Neural progenitor cell (in vitro differentiated cells): Measurements from ENCODE around the gene ANO10. TPM values are rescaled to one million over a fixed set of nuclear protein-coding genes. Genes with fewer than 3 reads are reported as not detected.

ENCODE experiments used
- DNase-seq: peaks from one replicate; pipeline ENCODE4 v3.0.0-alpha.2; 2016; ENCODE audit warnings: low spot score
- H2AFZ ChIP-seq: fragments of 200-600 bp; sonication (generic); replicated peaks from 2 replicates; pipeline ENCODE4 v1.6.1; 2016; ENCODE audit warnings: antibody characterized with exemption
- H3F3A ChIP-seq: fragments of 200-600 bp; sonication (generic); 2 replicates; pipeline ENCODE4 v1.6.1; 2016; ENCODE audit warnings: antibody characterized with exemption, low read depth
- H3K27ac ChIP-seq: fragments of 200-600 bp; sonication (generic); 2 replicates; pipeline ENCODE4 v1.5.1; 2016; ENCODE audit warnings: mild to moderate bottlenecking
- H3K27me3 ChIP-seq: fragments of 200-600 bp; sonication (generic); 2 replicates; pipeline ENCODE4 v1.6.1; 2016; ENCODE audit warnings: mild to moderate bottlenecking, moderate library complexity
- H3K36me3 ChIP-seq: fragments of 200-600 bp; sonication (generic); 2 replicates; pipeline ENCODE4 v1.5.1; 2016
- H3K4me1 ChIP-seq: fragments of 200-600 bp; sonication (generic); 2 replicates; pipeline ENCODE4 v1.6.1; 2016; ENCODE audit warnings: mixed run types
- H3K4me2 ChIP-seq: fragments of 200-600 bp; sonication (generic); 2 replicates; pipeline ENCODE4 v1.6.1; 2016
- H3K4me3 ChIP-seq: fragments of 200-600 bp; sonication (generic); 2 replicates; pipeline ENCODE4 v1.5.1; 2016
- H3K79me2 ChIP-seq: fragments of 200-600 bp; sonication (generic); 2 replicates; pipeline ENCODE4 v1.6.1; 2016; ENCODE audit warnings: low read depth
- H3K9ac ChIP-seq: fragments of 200-600 bp; sonication (generic); 2 replicates; pipeline ENCODE4 v1.6.1; 2016
- H3K9me3 ChIP-seq: fragments of 200-600 bp; sonication (generic); 2 replicates; pipeline ENCODE4 v1.5.1; 2016; ENCODE audit warnings: low read depth
- H4K20me1 ChIP-seq: fragments of 200-600 bp; sonication (generic); 2 replicates; pipeline ENCODE4 v1.6.1; 2016; ENCODE audit warnings: low read depth
- H3K27ac Mint-ChIP-seq: 3 replicates; pipeline ENCODE4 v1.8.0; 2021; ENCODE audit warnings: mixed read lengths
- H3K27me3 Mint-ChIP-seq: 2 replicates; pipeline ENCODE4 v1.8.0; 2022; ENCODE audit warnings: low read depth, mild to moderate bottlenecking, inconsistent platforms, moderate library complexity, mixed read lengths; ENCODE audit not compliant: insufficient read depth
- H3K36me3 Mint-ChIP-seq: 3 replicates; pipeline ENCODE4 v1.8.0; 2021; ENCODE audit warnings: mixed read lengths
- H3K4me1 Mint-ChIP-seq: 3 replicates; pipeline ENCODE4 v1.8.0; 2021; ENCODE audit warnings: mixed read lengths
- H3K4me3 Mint-ChIP-seq: 3 replicates; pipeline ENCODE4 v1.8.0; 2021; ENCODE audit warnings: mild to moderate bottlenecking, moderate library complexity, mixed read lengths
- H3K9me3 Mint-ChIP-seq: 3 replicates; pipeline ENCODE4 v1.8.0; 2020; ENCODE audit warnings: mixed read lengths
- CTCF ChIP-seq: fragments of 200-600 bp; sonication (generic); IDR thresholded peaks from 2 replicates; pipeline ENCODE4 v1.5.1; 2017; ENCODE audit warnings: antibody characterized with exemption, mild to moderate bottlenecking
- EZH2 ChIP-seq: fragments of 200-600 bp; sonication (generic); IDR thresholded peaks from 2 replicates; pipeline ENCODE4 v1.6.1; 2017; ENCODE audit warnings: antibody characterized with exemption, mild to moderate bottlenecking, moderate library complexity
- EZH2phosphoT487 ChIP-seq: fragments of 200-600 bp; sonication (generic); IDR thresholded peaks from 2 replicates; pipeline ENCODE4 v1.6.1; 2017; ENCODE audit warnings: antibody characterized with exemption
- total RNA-seq: library from RNA; depleted of rRNA; stranded (reverse); fragments of >200 nt; gene quantifications from 2 replicates; pipeline ENCODE4 v1.2.3, GENCODE V29; 2015; ENCODE audit warnings: low replicate concordance

The ANO10 gene
- total RNA-seq, 1 donor from 2014 or later, result 44.4 TPM

DNA sequence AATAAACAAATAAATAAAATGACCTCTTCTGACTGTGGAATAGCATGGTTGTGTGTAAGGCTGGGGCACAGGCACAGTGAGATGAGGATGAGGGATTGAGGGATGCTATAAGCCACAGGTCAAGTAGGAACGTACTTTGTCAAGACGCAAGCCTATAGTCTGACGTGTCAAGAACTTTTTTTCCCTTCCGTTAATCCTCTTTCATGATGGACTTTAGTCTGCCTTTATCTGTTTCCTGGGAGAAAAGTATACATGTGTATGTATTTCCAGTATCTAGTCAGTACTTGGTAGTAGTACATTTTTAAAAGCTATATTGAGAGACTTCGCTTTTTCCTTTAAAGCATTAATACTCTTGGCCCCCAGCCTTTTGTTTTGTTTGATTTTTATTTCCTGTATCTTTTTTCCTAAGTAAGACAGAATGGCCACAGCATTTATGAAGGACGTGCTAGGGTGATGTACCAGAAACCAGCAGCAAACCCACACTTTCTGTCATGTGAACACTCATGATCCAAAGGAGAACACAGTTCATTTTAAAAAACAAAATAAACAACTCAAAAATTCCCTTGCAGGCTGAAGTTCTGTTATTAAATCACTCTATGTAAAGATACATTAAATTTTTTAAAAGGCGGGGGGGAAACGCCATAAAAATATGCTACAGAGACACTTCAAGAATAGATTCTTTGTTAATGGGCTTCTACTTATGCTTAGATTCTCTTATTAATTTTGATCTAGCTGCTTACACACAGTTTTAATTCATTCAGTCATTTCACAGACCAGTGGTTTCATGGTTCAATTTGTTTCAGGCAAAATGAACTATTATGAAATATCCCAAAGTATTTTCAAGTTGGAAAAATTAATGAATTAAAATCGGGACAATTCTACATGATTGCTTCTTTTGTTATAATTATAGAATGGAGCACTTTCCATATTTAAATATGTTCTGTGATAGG is 220.8 kb downstream of the ANO10 start:
- no peaks in the 10 kb centered on the region for H3K79me2 ChIP-seq
- H3K4me3 Mint-ChIP-seq, result no peak overlapping the region
- H3K4me1 ChIP-seq, result peaks cover 6% of the 10 kb centered on the region
- peaks cover 2% of the 10 kb centered on the region for H3K27me3 Mint-ChIP-seq
- no peaks in the 10 kb centered on the region for H3K27me3 ChIP-seq
- H2AFZ ChIP-seq, result no peak overlapping the region
- TF ChIP-seq CTCF (no peak), EZH2phosphoT487 (no peak), EZH2 (no peak)
- no peaks in the 10 kb centered on the region for H3K9me3 Mint-ChIP-seq
- H3K9me3 ChIP-seq, result no peaks in the 10 kb centered on the region
- no peaks in the 10 kb centered on the region for H3K36me3 Mint-ChIP-seq
- H3K9ac ChIP-seq, result no peak overlapping the region
- no peaks in the 10 kb centered on the region for H3K4me1 Mint-ChIP-seq
- H3F3A ChIP-seq, result no peaks in the 10 kb centered on the region
- H4K20me1 ChIP-seq, result no peaks in the 10 kb centered on the region
- H3K27ac ChIP-seq, result no peak overlapping the region
- no peak overlapping the region for H3K4me3 ChIP-seq
- DNase-seq, result no peak
- H3K27ac Mint-ChIP-seq, result no peak overlapping the region
- no peaks in the 10 kb centered on the region for H3K36me3 ChIP-seq
- H3K4me2 ChIP-seq, result no peak overlapping the region

GRCh38 chr3:43400167-43400566 is 221.6 kb downstream of the ANO10 start:
- H3K27ac Mint-ChIP-seq, result no peak overlapping the region
- no peak overlapping the region for H3K4me2 ChIP-seq
- TF ChIP-seq EZH2, result no peak
- no peak for TF ChIP-seq CTCF
- TF ChIP-seq EZH2phosphoT487, result no peak
- H3K4me3 Mint-ChIP-seq, result no peak overlapping the region
- no peaks in the 10 kb centered on the region for H3K79me2 ChIP-seq
- H3K27me3 Mint-ChIP-seq, result peaks cover 2% of the 10 kb centered on the region
- H2AFZ ChIP-seq, result no peak overlapping the region
- no peaks in the 10 kb centered on the region for H3K4me1 Mint-ChIP-seq
- H3F3A ChIP-seq, result no peaks in the 10 kb centered on the region
- H3K36me3 ChIP-seq, result no peaks in the 10 kb centered on the region
- H4K20me1 ChIP-seq, result no peaks in the 10 kb centered on the region
- H3K27me3 ChIP-seq, result no peaks in the 10 kb centered on the region
- H3K9me3 Mint-ChIP-seq, result no peaks in the 10 kb centered on the region
- DNase-seq, result no peak
- no peak overlapping the region for H3K4me3 ChIP-seq
- no peaks in the 10 kb centered on the region for H3K36me3 Mint-ChIP-seq
- H3K9ac ChIP-seq, result no peak overlapping the region
- no peaks in the 10 kb centered on the region for H3K9me3 ChIP-seq
- no peak overlapping the region for H3K27ac ChIP-seq
- peaks cover 6% of the 10 kb centered on the region for H3K4me1 ChIP-seq

GRCh38 chr3:43399034-43399433 is 222.8 kb downstream of the ANO10 start:
- DNase-seq, result no peak
- no peaks in the 10 kb centered on the region for H3K79me2 ChIP-seq
- H3K4me1 Mint-ChIP-seq, result no peaks in the 10 kb centered on the region
- H3K9me3 Mint-ChIP-seq, result no peaks in the 10 kb centered on the region
- no peak overlapping the region for H3K9ac ChIP-seq
- no peak overlapping the region for H3K4me3 ChIP-seq
- no peaks in the 10 kb centered on the region for H3K36me3 Mint-ChIP-seq
- peaks cover 2% of the 10 kb centered on the region for H3K4me1 ChIP-seq
- no peak overlapping the region for H3K27ac ChIP-seq
- TF ChIP-seq EZH2 (no peak), CTCF (no peak), EZH2phosphoT487 (no peak)
- no peak overlapping the region for H3K4me2 ChIP-seq
- no peaks in the 10 kb centered on the region for H3K27me3 ChIP-seq
- no peaks in the 10 kb centered on the region for H3K36me3 ChIP-seq
- peaks cover 4% of the 10 kb centered on the region for H3K27me3 Mint-ChIP-seq
- H2AFZ ChIP-seq, result no peak overlapping the region
- no peaks in the 10 kb centered on the region for H4K20me1 ChIP-seq
- H3F3A ChIP-seq, result no peaks in the 10 kb centered on the region
- H3K4me3 Mint-ChIP-seq, result no peak overlapping the region
- H3K9me3 ChIP-seq, result no peaks in the 10 kb centered on the region
- no peak overlapping the region for H3K27ac Mint-ChIP-seq
